ENCODE results near the gene STOML1. TPM values are rescaled to one million over a fixed set of nuclear protein-coding genes. Genes with fewer than 3 reads are reported as not detected.

STOML1 gene
- total RNA-seq, 1 donor from 2014 or later, result 10.6 TPM

- H3K36me3 Mint-ChIP-seq (ENCODE audit: low read depth), result no peaks in the 10 kb centered on the region
- no peak overlapping the region for H3K27ac Mint-ChIP-seq
- H3K9me3 Mint-ChIP-seq, result no peaks in the 10 kb centered on the region
- ChIA-PET POLR2A (no interaction called here), CTCF (no interaction called here)
- peaks cover 7% of the 10 kb centered on the region for H3K27me3 Mint-ChIP-seq
- peaks cover 13% of the 10 kb centered on the region for H3K4me1 Mint-ChIP-seq
- H3K4me3 Mint-ChIP-seq, result no peak overlapping the region
- no peak for TF ChIP-seq CTCF (IDR thresholded peaks at IDR 0.05)
- intact Hi-C loops (cut with micrococcal nuclease), result no loop called here
- ATAC-seq (ENCODE audit: low read depth), result no peak
- DNase-seq, result no peak
Observed at GRCh38 chr15:73948396-73948795, 43.7 kb downstream of the STOML1 start.

- intact Hi-C loops (cut with micrococcal nuclease), result no loop called here
- TF ChIP-seq CTCF (IDR thresholded peaks at IDR 0.05), result no peak
Observed at GRCh38 chr15:73947651-73948050, 44.4 kb downstream of the STOML1 start.

DNA sequence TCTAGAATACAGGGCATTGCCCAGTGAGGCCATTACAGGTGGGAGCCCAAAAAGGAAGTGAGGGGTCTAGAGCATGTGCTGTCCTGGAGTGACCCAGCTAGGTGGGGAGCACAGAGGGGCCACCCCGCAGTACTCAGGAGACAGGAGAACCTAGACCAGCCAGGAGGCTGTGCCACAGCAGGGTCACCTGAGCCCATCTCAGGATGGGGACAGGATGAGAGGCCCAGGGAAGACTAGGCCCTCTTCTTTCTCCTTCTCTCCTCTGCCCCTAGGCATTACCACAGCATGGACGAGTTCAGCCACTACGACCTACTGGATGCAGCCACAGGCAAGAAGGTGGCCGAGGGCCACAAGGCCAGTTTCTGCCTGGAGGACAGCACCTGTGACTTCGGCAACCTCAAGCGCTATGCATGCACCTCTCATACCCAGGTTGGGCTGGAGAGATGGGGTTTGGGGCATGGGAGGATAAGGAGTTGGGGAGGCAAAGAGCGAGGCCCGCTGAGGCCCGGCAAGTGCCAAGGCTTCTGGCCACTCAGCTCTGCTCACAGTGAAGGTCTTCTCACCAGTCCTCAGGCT lies 45.2 kb downstream of the STOML1 start:
- CTCF ChIA-PET, result no interaction called here
- DNase-seq (no peak), ATAC-seq (ENCODE audit: low read depth) (no peak)
- no peak for TF ChIP-seq CTCF (IDR thresholded peaks at IDR 0.05)
- Mint-ChIP-seq H3K36me3 (ENCODE audit: low read depth) (no peaks in the 10 kb centered on the region), H3K4me3 (no peak overlapping the region), H3K9me3 (no peaks in the 10 kb centered on the region), H3K27ac (no peak overlapping the region), H3K27me3 (peaks cover 7% of the 10 kb centered on the region), H3K4me1 (peaks cover 13% of the 10 kb centered on the region)
- intact Hi-C loops (cut with micrococcal nuclease), result no loop called here
- POLR2A ChIA-PET, result no interaction called here

More at GRCh38 chr15:73947651-73948050, 44.4 kb downstream of the STOML1 start:
- DNase-seq, result no peak
- Mint-ChIP-seq H3K4me1 (peaks cover 13% of the 10 kb centered on the region), H3K9me3 (no peaks in the 10 kb centered on the region), H3K27me3 (peaks cover 7% of the 10 kb centered on the region), H3K36me3 (ENCODE audit: low read depth) (no peaks in the 10 kb centered on the region), H3K27ac (no peak overlapping the region), H3K4me3 (no peak overlapping the region)
- ChIA-PET POLR2A (no interaction called here), CTCF (no interaction called here)
- no peak for ATAC-seq (ENCODE audit: low read depth)

DNA sequence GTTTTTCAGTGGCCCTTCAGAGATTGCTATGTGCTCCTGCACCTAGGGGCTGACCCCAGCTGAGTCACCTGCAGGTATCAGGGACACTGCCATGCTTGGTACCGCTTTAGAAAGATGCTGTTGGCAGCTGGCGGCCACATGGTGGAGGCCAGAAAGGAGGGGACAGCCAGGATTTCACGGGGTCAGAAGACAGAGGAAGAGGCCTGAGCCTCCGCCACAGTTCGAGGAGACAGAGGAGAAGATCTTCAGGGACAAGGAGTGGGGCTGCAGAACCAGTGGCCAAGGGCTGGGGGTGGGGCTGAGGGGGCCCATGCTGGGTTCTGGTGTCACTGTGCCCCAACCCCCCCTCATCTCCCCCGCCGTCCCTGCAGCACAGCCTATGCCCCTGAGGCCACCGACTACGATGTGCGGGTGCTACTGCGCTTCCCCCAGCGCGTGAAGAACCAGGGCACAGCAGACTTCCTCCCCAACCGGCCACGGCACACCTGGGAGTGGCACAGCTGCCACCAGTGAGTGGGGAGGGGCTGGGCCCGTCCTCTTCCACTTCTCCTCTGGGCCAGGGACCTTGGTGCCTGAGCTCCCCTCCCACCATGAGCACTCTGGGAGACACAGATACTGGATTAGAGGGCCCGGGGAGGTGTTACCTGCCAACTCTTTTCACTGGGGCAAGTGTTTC lies 45.9 kb downstream of the STOML1 start:
- ChIA-PET CTCF (no interaction called here), POLR2A (no interaction called here)
- DNase-seq, result no peak
- H3K4me3 Mint-ChIP-seq, result no peak overlapping the region
- H3K27me3 Mint-ChIP-seq, result peaks cover 7% of the 10 kb centered on the region
- H3K9me3 Mint-ChIP-seq, result no peaks in the 10 kb centered on the region
- H3K36me3 Mint-ChIP-seq (ENCODE audit: low read depth), result no peaks in the 10 kb centered on the region
- TF ChIP-seq CTCF (IDR thresholded peaks at IDR 0.05), result no peak
- peaks cover 13% of the 10 kb centered on the region for H3K4me1 Mint-ChIP-seq
- no peak overlapping the region for H3K27ac Mint-ChIP-seq
- intact Hi-C loops (cut with micrococcal nuclease), result no loop called here
- no peak for ATAC-seq (ENCODE audit: low read depth)

GRCh38 chr15:73945130-73945508 lies 47.0 kb downstream of the STOML1 start:
- intact Hi-C loops (cut with micrococcal nuclease), result no loop called here
- no peak for TF ChIP-seq CTCF (IDR thresholded peaks at IDR 0.05)
- DNase-seq, result no peak
- Mint-ChIP-seq H3K27me3 (peaks cover 7% of the 10 kb centered on the region), H3K36me3 (ENCODE audit: low read depth) (no peaks in the 10 kb centered on the region), H3K4me3 (no peak overlapping the region), H3K4me1 (peaks cover 6% of the 10 kb centered on the region), H3K9me3 (no peaks in the 10 kb centered on the region), H3K27ac (no peak overlapping the region)
- POLR2A ChIA-PET, result no interaction called here
- ATAC-seq (ENCODE audit: low read depth), result no peak
- CTCF ChIA-PET, result no interaction called here
